Upper lobe of left lung (tissue), 6 donors: ENCODE results near the gene CHRNG. TPM values are rescaled to one million over a fixed set of nuclear protein-coding genes. Genes with fewer than 3 reads are reported as not detected.

Experiments
- ATAC-seq, 2 donors: fragments of 200-7000 bp; cut with Tn5 transposase; one replicate each; pipeline ENCODE4 v1.9.1; 2022; ENCODE audit warnings: mild to moderate bottlenecking in 2 of 2, moderate library complexity in 2 of 2; ENCODE audit not compliant: low FRiP score in 2 of 2
- DNase-seq, 2 donors: peaks; one replicate each; pipeline ENCODE4 v3.0.0-alpha.2; 2019 to 2020
- H3K27ac ChIP-seq, 4 donors: fragments of 200-600 bp; sonication (generic); one replicate each; pipeline ENCODE4 v1.5.1; 2016 to 2019
- H3K27me3 ChIP-seq, 4 donors: fragments of 200-600 bp; sonication (generic); one replicate each; pipeline ENCODE4 v1.5.1; 2017 to 2019
- H3K36me3 ChIP-seq, 4 donors: fragments of 200-600 bp; sonication (generic); one replicate each; pipeline ENCODE4 v1.5.1; 2016 to 2019
- H3K4me1 ChIP-seq, 4 donors: fragments of 200-600 bp; sonication (generic); one replicate each; pipeline ENCODE4 v1.5.1; 2018 to 2019
- H3K4me3 ChIP-seq, 4 donors: fragments of 200-600 bp; sonication (generic); one replicate each; pipeline ENCODE4 v1.5.1; 2017 to 2019; ENCODE audit warnings: mild to moderate bottlenecking in 2 of 4, moderate library complexity in 1 of 4
- H3K9me3 ChIP-seq, 4 donors: fragments of 200-600 bp; sonication (generic); one replicate each; pipeline ENCODE4 v1.5.1; 2018 to 2019
- EP300 ChIP-seq, 4 donors: sonication (generic); formaldehyde crosslinking; IDR thresholded peaks; one replicate each; pipeline ENCODE4 v1.5.1; 2017; ENCODE audit warnings: antibody characterized with exemption in 4 of 4, control low read depth in 2 of 4
- POLR2A ChIP-seq, 4 donors: fragments of 450-650 bp; IDR thresholded peaks; one replicate each; pipeline ENCODE4 v1.5.1; 2016 to 2017; ENCODE audit warnings: antibody characterized with exemption in 4 of 4, mild to moderate bottlenecking in 2 of 4
- POLR2AphosphoS5 ChIP-seq, 2 donors: sonication (generic); formaldehyde crosslinking; IDR thresholded peaks; one replicate each; pipeline ENCODE4 v1.5.1; 2017; ENCODE audit warnings: antibody characterized with exemption in 2 of 2
- WGBS, 2 donors: methylation state at CpG; one replicate each; pipeline ENCODE4 v1.1.5; 2017 to 2018; 5-methylcytosine and 5-hydroxymethylcytosine counted together
- total RNA-seq, 6 donors: library from RNA; depleted of rRNA in 4 of 6; stranded (reverse); fragments of >200 nt in 4 of 6; gene quantifications; one replicate each; pipeline versions ENCODE4 v1.1.0 to v1.2.1, GENCODE V29; 2016 to 2021
- TF ChIP-seq, protein P1 (sequence below), 6 experiments: fragments of 450-650 bp in 4 of 6; fragments of 200-600 bp in 2 of 6; sonication (generic) in 2 of 6; IDR thresholded peaks; one replicate each; pipeline ENCODE4 v1.5.1; 2016 to 2019; ENCODE audit warnings: antibody characterized with exemption in 6 of 6
- donor health status: DM: no; HTN: no; CAD: no; lungs with moderate emphysema.
- donor health status: DM: no; HTN: yes; CAD: no; lungs with severe emphysema.

Gene CHRNG
- total RNA-seq, 6 donors from 2014 or later: not detected

GRCh38 chr2:232513353-232513752 is 26.1 kb upstream of the CHRNG start:
- DNase-seq: no peak
- WGBS, 2 donors: 79 to 82% methylated on average over 5 of the region's 5 CpGs
- no peaks in the 10 kb centered on the region for H3K9me3 ChIP-seq
- H3K36me3 ChIP-seq: no peaks in the 10 kb centered on the region
- no peak for ATAC-seq
- no peak overlapping the region for H3K27ac ChIP-seq
- H3K4me1 ChIP-seq: no peaks in the 10 kb centered on the region
- TF ChIP-seq, protein P1, sequence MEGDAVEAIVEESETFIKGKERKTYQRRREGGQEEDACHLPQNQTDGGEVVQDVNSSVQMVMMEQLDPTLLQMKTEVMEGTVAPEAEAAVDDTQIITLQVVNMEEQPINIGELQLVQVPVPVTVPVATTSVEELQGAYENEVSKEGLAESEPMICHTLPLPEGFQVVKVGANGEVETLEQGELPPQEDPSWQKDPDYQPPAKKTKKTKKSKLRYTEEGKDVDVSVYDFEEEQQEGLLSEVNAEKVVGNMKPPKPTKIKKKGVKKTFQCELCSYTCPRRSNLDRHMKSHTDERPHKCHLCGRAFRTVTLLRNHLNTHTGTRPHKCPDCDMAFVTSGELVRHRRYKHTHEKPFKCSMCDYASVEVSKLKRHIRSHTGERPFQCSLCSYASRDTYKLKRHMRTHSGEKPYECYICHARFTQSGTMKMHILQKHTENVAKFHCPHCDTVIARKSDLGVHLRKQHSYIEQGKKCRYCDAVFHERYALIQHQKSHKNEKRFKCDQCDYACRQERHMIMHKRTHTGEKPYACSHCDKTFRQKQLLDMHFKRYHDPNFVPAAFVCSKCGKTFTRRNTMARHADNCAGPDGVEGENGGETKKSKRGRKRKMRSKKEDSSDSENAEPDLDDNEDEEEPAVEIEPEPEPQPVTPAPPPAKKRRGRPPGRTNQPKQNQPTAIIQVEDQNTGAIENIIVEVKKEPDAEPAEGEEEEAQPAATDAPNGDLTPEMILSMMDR (IDR thresholded peaks at IDR 0.05): no peak
- TF ChIP-seq POLR2A (IDR thresholded peaks at IDR 0.05) (no peak), POLR2AphosphoS5 (IDR thresholded peaks at IDR 0.05) (no peak), EP300 (IDR thresholded peaks at IDR 0.05) (no peak)
- H3K4me3 ChIP-seq: no peak overlapping the region
- no peaks in the 10 kb centered on the region for H3K27me3 ChIP-seq

DNA sequence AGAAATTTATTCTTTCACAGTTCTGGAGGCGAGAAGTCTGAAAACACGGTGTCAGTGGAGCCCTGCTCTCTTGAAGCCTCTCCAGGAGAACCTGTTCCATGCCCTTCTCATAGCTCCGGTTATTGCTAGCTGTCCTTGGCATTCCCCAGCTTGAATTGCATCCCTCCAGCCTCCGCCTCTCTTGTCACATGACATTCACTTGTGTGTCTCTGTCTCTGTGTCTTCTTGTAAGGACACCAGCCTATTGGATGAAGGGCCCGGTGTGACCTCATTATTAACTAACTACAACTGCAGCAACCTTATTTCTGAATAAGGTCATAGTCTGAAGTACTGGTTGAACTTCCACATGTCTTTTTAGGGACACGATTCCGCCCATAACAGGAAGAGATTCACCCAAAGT is 23.9 kb upstream of the CHRNG start:
- Histone ChIP-seq H3K9me3 (no peaks in the 10 kb centered on the region), H3K36me3 (no peaks in the 10 kb centered on the region), H3K27ac (no peak overlapping the region), H3K4me1 (no peaks in the 10 kb centered on the region), H3K27me3 (peaks cover 0 to 8% (median 0%) of the 10 kb centered on the region in 4 donors), H3K4me3 (no peak overlapping the region)
- TF ChIP-seq POLR2AphosphoS5 (IDR thresholded peaks at IDR 0.05): no peak
- TF ChIP-seq EP300 (IDR thresholded peaks at IDR 0.05): no peak
- TF ChIP-seq POLR2A (IDR thresholded peaks at IDR 0.05): no peak
- 88 to 92% methylated on average over 7 of the region's 7 CpGs for WGBS, 2 donors
- no peak for DNase-seq
- no peak for ATAC-seq

DNA sequence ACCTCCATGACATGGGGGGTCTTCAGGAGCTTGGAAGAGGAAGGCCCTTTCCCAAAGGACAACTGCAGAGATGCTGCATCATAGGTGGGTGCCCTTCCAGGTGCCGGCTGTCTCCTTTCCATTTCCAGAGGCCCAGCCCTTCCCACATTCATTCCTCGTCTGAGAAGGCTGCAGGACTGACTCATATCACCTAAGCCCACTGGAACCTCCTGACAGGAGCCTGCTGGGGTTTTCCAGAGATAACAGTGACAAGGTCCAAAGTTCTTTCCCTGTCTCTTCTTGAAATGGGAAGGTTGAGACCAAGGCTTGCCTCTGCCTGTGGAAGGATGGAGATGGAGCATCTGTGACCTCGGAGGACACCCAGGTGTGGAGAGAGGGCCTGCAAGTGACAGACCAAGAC is 22.9 kb upstream of the CHRNG start:
- no peak for ATAC-seq
- no peak for DNase-seq
- Histone ChIP-seq H3K27ac (no peak overlapping the region), H3K36me3 (no peaks in the 10 kb centered on the region), H3K9me3 (no peaks in the 10 kb centered on the region), H3K27me3 (peaks cover 0 to 14% (median under 1%) of the 10 kb centered on the region in 4 donors), H3K4me3 (no peak overlapping the region), H3K4me1 (peaks cover 0 to under 1% (median 0%) of the 10 kb centered on the region in 4 donors)
- 86 to 92% methylated on average over 3 of the region's 3 CpGs for WGBS, 2 donors
- TF ChIP-seq EP300 (IDR thresholded peaks at IDR 0.05) (no peak), POLR2AphosphoS5 (IDR thresholded peaks at IDR 0.05) (no peak), POLR2A (IDR thresholded peaks at IDR 0.05) (no peak)
- TF ChIP-seq, protein P1 (IDR thresholded peaks at IDR 0.05): no peak

DNA sequence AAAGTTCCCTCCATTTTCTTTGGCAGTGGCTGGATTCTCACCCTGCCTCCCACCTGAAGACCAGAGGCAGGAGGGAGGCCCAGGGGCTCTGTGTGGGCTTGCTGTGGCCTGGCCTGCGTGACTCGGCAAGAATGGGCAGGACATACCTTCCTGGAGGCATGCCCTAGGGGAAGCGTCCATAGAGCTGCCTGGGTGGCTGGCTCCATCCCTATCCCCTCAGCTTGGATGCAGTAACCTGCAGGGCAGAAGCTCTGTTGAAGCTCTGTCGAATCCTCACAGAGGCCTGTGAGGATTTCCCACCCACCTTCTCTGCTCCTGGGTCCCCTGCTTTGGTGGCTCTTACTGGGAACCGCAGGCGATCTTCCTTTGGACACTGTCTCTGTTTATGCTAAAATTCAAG is 20.6 kb upstream of the CHRNG start:
- no peak for TF ChIP-seq POLR2AphosphoS5 (IDR thresholded peaks at IDR 0.05)
- no peak for TF ChIP-seq POLR2A (IDR thresholded peaks at IDR 0.05)
- no peak for TF ChIP-seq EP300 (IDR thresholded peaks at IDR 0.05)
- TF ChIP-seq, protein P1 (IDR thresholded peaks at IDR 0.05): no peak
- no peaks in the 10 kb centered on the region for H3K36me3 ChIP-seq
- WGBS, 2 donors: 64 to 67% methylated on average over 4 to 6 of the region's 6 CpGs

GRCh38 chr2:232519581-232520438 is 19.7 kb upstream of the CHRNG start, which contains the start of gene PRSS56:
Gene PRSS56 (plus strand): TSS chr2:232520388. CDS start chr2:232520599, 211 bp downstream.
- TF ChIP-seq POLR2A (IDR thresholded peaks at IDR 0.05) (no peak), POLR2AphosphoS5 (IDR thresholded peaks at IDR 0.05) (no peak), EP300 (IDR thresholded peaks at IDR 0.05) (no peak)
- TF ChIP-seq, protein P1 (IDR thresholded peaks at IDR 0.05): no peak
- DNase-seq: no peak
- H3K4me3 ChIP-seq: no peak within 1 kb of the TSS
- peaks cover 17 to 31% (median 22%) of the 10 kb centered on the region in 4 donors for H3K4me1 ChIP-seq
- ATAC-seq: no peak
- 60 to 66% methylated on average over 3 to 19 of the region's 19 CpGs for WGBS, 2 donors
- H3K36me3 ChIP-seq: no peaks in the 10 kb centered on the region
- H3K9me3 ChIP-seq: no peaks in the 10 kb centered on the region
- peaks cover 0 to 47% (median 29%) of the 10 kb centered on the region in 4 donors for H3K27me3 ChIP-seq
- no peak within 1 kb of the TSS for H3K27ac ChIP-seq

More for the DNA sequence above, 20.6 kb upstream of the CHRNG start:
- no peak for DNase-seq
- Histone ChIP-seq H3K27ac (no peak overlapping the region), H3K27me3 (peaks cover 0 to 37% (median 20%) of the 10 kb centered on the region in 4 donors), H3K9me3 (no peaks in the 10 kb centered on the region), H3K4me3 (no peak overlapping the region), H3K4me1 (peaks cover 12 to 23% (median 17%) of the 10 kb centered on the region in 4 donors)
- no peak for ATAC-seq
